HEK293 (cell line): Measurements from ENCODE around the gene ZCWPW1.
A peak's percentile ranks its signal among the peaks of the same experiment; 100 is the strongest.

Source experiments
- ELK4 ChIP-seq: IDR thresholded peaks from 2 replicates; pipeline ENCODE4 v1.6.1; 2011; ENCODE audit warnings: mild to moderate bottlenecking, low read depth, low read length, borderline replicate concordance
- GLIS1 ChIP-seq: fragments of 450-650 bp; formaldehyde crosslinking; IDR thresholded peaks from 2 replicates; pipeline ENCODE4 v1.5.1; 2016; ENCODE audit warnings: missing biosample characterization, missing genetic modification characterization
- KLF10 ChIP-seq: fragments of 450-650 bp; IDR thresholded peaks from 2 replicates; pipeline ENCODE4 v1.5.1; 2018; ENCODE audit warnings: missing biosample characterization, mild to moderate bottlenecking, missing genetic modification characterization
- KLF16 ChIP-seq: fragments of 450-650 bp; formaldehyde crosslinking; IDR thresholded peaks from 2 replicates; pipeline ENCODE4 v1.5.1; 2017; ENCODE audit warnings: missing biosample characterization, missing genetic modification characterization
- ZBTB21 ChIP-seq: fragments of 450-650 bp; formaldehyde crosslinking; IDR thresholded peaks from 2 replicates; pipeline ENCODE4 v1.5.1; 2017; ENCODE audit warnings: missing biosample characterization, missing genetic modification characterization
- ZFP37 ChIP-seq: fragments of 450-650 bp; formaldehyde crosslinking; IDR thresholded peaks from 2 replicates; pipeline ENCODE4 v1.5.1; 2016; ENCODE audit warnings: missing biosample characterization, missing genetic modification characterization
- ZFP41 ChIP-seq: fragments of 450-650 bp; formaldehyde crosslinking; IDR thresholded peaks from 2 replicates; pipeline ENCODE4 v1.5.1; 2016; ENCODE audit warnings: missing biosample characterization, missing genetic modification characterization, borderline replicate concordance
- ZNF10 ChIP-seq: fragments of 450-650 bp; formaldehyde crosslinking; IDR thresholded peaks from 2 replicates; pipeline ENCODE4 v1.5.1; 2017; ENCODE audit warnings: missing biosample characterization, missing genetic modification characterization
- ZNF132 ChIP-seq: fragments of 450-650 bp; formaldehyde crosslinking; IDR thresholded peaks from 2 replicates; pipeline ENCODE4 v1.5.1; 2017; ENCODE audit warnings: missing biosample characterization, missing genetic modification characterization, borderline replicate concordance
- ZNF140 ChIP-seq: fragments of 450-650 bp; formaldehyde crosslinking; IDR thresholded peaks from 2 replicates; pipeline ENCODE4 v1.5.1; 2016; ENCODE audit warnings: missing biosample characterization, missing genetic modification characterization
- ZNF214 ChIP-seq: fragments of 450-650 bp; formaldehyde crosslinking; IDR thresholded peaks from 2 replicates; pipeline ENCODE4 v1.5.1; 2017; ENCODE audit warnings: missing biosample characterization, mild to moderate bottlenecking, missing genetic modification characterization, borderline replicate concordance
- ZNF239 ChIP-seq: fragments of 450-650 bp; formaldehyde crosslinking; IDR thresholded peaks from 2 replicates; pipeline ENCODE4 v1.5.1; 2016; ENCODE audit warnings: missing biosample characterization, missing genetic modification characterization
- ZNF274 ChIP-seq, 2 experiments: fragments of 200-500 bp in 1 of 2; fragments of 450-650 bp in 1 of 2; sonication (Bioruptor generic) in 1 of 2; formaldehyde crosslinking in 1 of 2; IDR thresholded peaks; 2 replicates each; pipeline versions ENCODE4 v1.5.1 to v1.6.1; 2014 to 2016; ENCODE audit warnings: borderline replicate concordance in 1 of 2, inconsistent platforms in 1 of 2, low read length in 1 of 2, missing biosample characterization in 1 of 2, missing genetic modification characterization in 1 of 2
- ZNF292 ChIP-seq: fragments of 450-650 bp; formaldehyde crosslinking; IDR thresholded peaks from 2 replicates; pipeline ENCODE4 v1.5.1; 2016; ENCODE audit warnings: low read depth, missing biosample characterization, missing genetic modification characterization, borderline replicate concordance
- ZNF311 ChIP-seq: fragments of 450-650 bp; formaldehyde crosslinking; IDR thresholded peaks from 2 replicates; pipeline ENCODE4 v1.5.1; 2017; ENCODE audit warnings: missing biosample characterization, missing genetic modification characterization, borderline replicate concordance
- ZNF335 ChIP-seq: fragments of 450-650 bp; formaldehyde crosslinking; conservative IDR thresholded peaks from 2 replicates; pipeline ENCODE4 v1.5.1; 2016; ENCODE audit warnings: missing biosample characterization, missing genetic modification characterization
- ZNF362 ChIP-seq: fragments of 450-650 bp; formaldehyde crosslinking; IDR thresholded peaks from 2 replicates; pipeline ENCODE4 v1.5.1; 2016; ENCODE audit warnings: missing biosample characterization, missing genetic modification characterization
- ZNF510 ChIP-seq: fragments of 450-650 bp; formaldehyde crosslinking; IDR thresholded peaks from 2 replicates; pipeline ENCODE4 v1.5.1; 2018; ENCODE audit warnings: mild to moderate bottlenecking, missing genetic modification characterization, missing biosample characterization; ENCODE audit not compliant: insufficient replicate concordance
- ZNF518A ChIP-seq: fragments of 450-650 bp; formaldehyde crosslinking; conservative IDR thresholded peaks from 2 replicates; pipeline ENCODE4 v1.5.1; 2016; ENCODE audit warnings: low read depth, missing biosample characterization, missing genetic modification characterization
- ZNF530 ChIP-seq: fragments of 450-650 bp; formaldehyde crosslinking; IDR thresholded peaks from 2 replicates; pipeline ENCODE4 v1.5.1; 2016; ENCODE audit warnings: low read depth, missing biosample characterization, missing genetic modification characterization
- ZNF555 ChIP-seq: fragments of 450-650 bp; formaldehyde crosslinking; conservative IDR thresholded peaks from 2 replicates; pipeline ENCODE4 v1.5.1; 2017; ENCODE audit warnings: missing biosample characterization, mild to moderate bottlenecking, missing genetic modification characterization, inconsistent platforms
- ZNF585B ChIP-seq: fragments of 450-650 bp; formaldehyde crosslinking; IDR thresholded peaks from 2 replicates; pipeline ENCODE4 v1.5.1; 2016; ENCODE audit warnings: missing biosample characterization, missing genetic modification characterization
- ZNF626 ChIP-seq: fragments of 450-650 bp; sonication (Bioruptor Pico); formaldehyde crosslinking; IDR thresholded peaks from 2 replicates; pipeline ENCODE4 v1.5.1; 2018; ENCODE audit warnings: missing biosample characterization, missing genetic modification characterization, inconsistent platforms
- ZNF639 ChIP-seq: fragments of 450-650 bp; formaldehyde crosslinking; IDR thresholded peaks from 2 replicates; pipeline ENCODE4 v1.5.1; 2016; ENCODE audit warnings: missing biosample characterization, missing genetic modification characterization
- ZNF658 ChIP-seq: fragments of 450-650 bp; formaldehyde crosslinking; IDR thresholded peaks from 2 replicates; pipeline ENCODE4; 2016; ENCODE audit warnings: missing biosample characterization, missing genetic modification characterization
- ZNF704 ChIP-seq: fragments of 450-650 bp; formaldehyde crosslinking; IDR thresholded peaks from 2 replicates; pipeline ENCODE4 v1.5.1; 2016; ENCODE audit warnings: missing biosample characterization, missing genetic modification characterization
- ZSCAN30 ChIP-seq: fragments of 450-650 bp; IDR thresholded peaks from 2 replicates; pipeline ENCODE4 v1.5.1; 2018; ENCODE audit warnings: missing biosample characterization, mild to moderate bottlenecking, missing genetic modification characterization, moderate library complexity
- ZSCAN4 ChIP-seq: fragments of 450-650 bp; formaldehyde crosslinking; IDR thresholded peaks from 2 replicates; pipeline ENCODE4 v1.5.1; 2017; ENCODE audit warnings: missing biosample characterization, missing genetic modification characterization

Gene ZCWPW1

GRCh38 chr7:100428199-100428966 lies at the start of gene ZCWPW1 (continued):
- TF ChIP-seq ELK4 (no peak), ZSCAN30 (tag by site-specific recombination) (peak; percentile 65), ZNF140 (tag by site-specific recombination) (no peak), ZNF658 (no peak), ZNF704 (tag by site-specific recombination) (no peak; the same call in 1 of the 2 replicates), ZNF362 (tag by site-specific recombination) (no peak), ZSCAN4 (no peak; the same call in 1 of the 2 replicates), ZNF214 (tag by site-specific recombination) (no peak), ZBTB21 (tag by site-specific recombination) (no peak), ZNF555 (tag by site-specific recombination) (no peak), ZNF239 (tag by site-specific recombination) (peak; percentile 81; the same call in 1 of the 2 replicates), ZFP37 (tag by site-specific recombination) (peak; percentile 99), ZNF311 (tag by site-specific recombination) (no peak), ZNF10 (tag by site-specific recombination) (peak; percentile 82), ZNF626 (tag by site-specific recombination) (no peak), ZNF530 (tag by site-specific recombination) (no peak), ZNF585B (no peak), ZNF335 (tag by site-specific recombination) (peak; percentile 100), KLF10 (tag by site-specific recombination) (peak; percentile 98), ZNF639 (no peak; the same call in none of the 2 replicates), ZNF510 (tag by site-specific recombination) (no peak), ZFP41 (tag by site-specific recombination) (peak; percentile 81; the same call in 1 of the 2 replicates), GLIS1 (tag by site-specific recombination) (peak; percentile 88), ZNF518A (tag by site-specific recombination) (peak; percentile 28), ZNF292 (no peak), KLF16 (tag by site-specific recombination) (peak; percentile 98), ZNF132 (tag by site-specific recombination) (no peak), ZNF274 (IDR thresholded peaks at IDR 0.05; ENCODE audit: low read length) (no peak), ZNF274 (tag by site-specific recombination; IDR thresholded peaks at IDR 0.05; ENCODE audit: borderline replicate concordance) (no peak)
